Liver (tissue), 9 donors: ENCODE measurements around the gene POLN. TPM values are rescaled to one million over a fixed set of nuclear protein-coding genes. Genes with fewer than 3 reads are reported as not detected.

Experiments used
- DNase-seq: peaks from one replicate; pipeline ENCODE4 v3.0.0-alpha.2; 2017; ENCODE audit warnings: low spot score
- H3K27ac ChIP-seq, 2 donors: one replicate each; pipeline ENCODE4 v1.7.0; 2013; ENCODE audit warnings: inconsistent platforms in 2 of 2, low read length in 2 of 2, control low read depth in 1 of 2, low read depth in 1 of 2, mild to moderate bottlenecking in 1 of 2
- H3K27me3 ChIP-seq, 4 donors: one replicate each; pipeline versions ENCODE4 v1.6.1 to v1.7.0; 2013; ENCODE audit warnings: low read length in 3 of 4, inconsistent platforms in 1 of 4, mild to moderate bottlenecking in 1 of 4, moderate library complexity in 1 of 4; ENCODE audit not compliant: control insufficient read depth in 4 of 4, insufficient read depth in 4 of 4
- H3K36me3 ChIP-seq, 4 donors: one replicate each; pipeline versions ENCODE4 v1.6.1 to v1.7.0; 2013; ENCODE audit warnings: low read length in 3 of 4, mild to moderate bottlenecking in 3 of 4, low read depth in 1 of 4, moderate library complexity in 1 of 4; ENCODE audit not compliant: control insufficient read depth in 4 of 4, insufficient read depth in 3 of 4
- H3K4me1 ChIP-seq, 4 donors: one replicate each; pipeline versions ENCODE4 v1.6.1 to v1.7.0; 2013; ENCODE audit warnings: low read length in 3 of 4, mild to moderate bottlenecking in 3 of 4, moderate library complexity in 1 of 4; ENCODE audit not compliant: control insufficient read depth in 4 of 4, insufficient read depth in 4 of 4
- H3K4me3 ChIP-seq, 3 donors: one replicate each; pipeline versions ENCODE4 v1.6.1 to v1.7.0; 2013; ENCODE audit warnings: low read length in 3 of 3, control low read depth in 1 of 3, low read depth in 1 of 3, mild to moderate bottlenecking in 1 of 3
- H3K9ac ChIP-seq, 2 donors: one replicate each; pipeline ENCODE4 v1.7.0; 2013; ENCODE audit warnings: low read length in 2 of 2, mild to moderate bottlenecking in 2 of 2, moderate library complexity in 2 of 2, control low read depth in 1 of 2, low read depth in 1 of 2
- H3K9me3 ChIP-seq, 4 donors: one replicate each; pipeline versions ENCODE4 v1.6.1 to v1.7.0; 2013; ENCODE audit warnings: low read length in 3 of 4; ENCODE audit not compliant: control insufficient read depth in 4 of 4
- FOXA1 ChIP-seq: IDR thresholded peaks from 2 replicates; pipeline ENCODE4 v1.6.1; 2016; ENCODE audit warnings: antibody characterized with exemption
- FOXA2 ChIP-seq: IDR thresholded peaks from 2 replicates; pipeline ENCODE4 v1.6.1; 2016; ENCODE audit warnings: antibody characterized with exemption
- GABPA ChIP-seq, 2 donors: IDR thresholded peaks in 1 of 2; conservative IDR thresholded peaks in 1 of 2; 2 replicates each; pipeline ENCODE4 v1.6.1; 2016; ENCODE audit warnings: antibody characterized with exemption in 2 of 2, mild to moderate bottlenecking in 1 of 2, moderate library complexity in 1 of 2
- HNF4A ChIP-seq, 2 donors: conservative IDR thresholded peaks; 2 replicates each; pipeline ENCODE4 v1.6.1; 2016; ENCODE audit warnings: antibody characterized with exemption in 2 of 2, mild to moderate bottlenecking in 2 of 2
- HNF4G ChIP-seq: IDR thresholded peaks from 2 replicates; pipeline ENCODE4 v1.6.1; 2016; ENCODE audit warnings: antibody characterized with exemption
- JUND ChIP-seq, 2 donors: IDR thresholded peaks; 2 replicates each; pipeline ENCODE4 v1.6.1; 2016; ENCODE audit warnings: antibody characterized with exemption in 2 of 2
- NR2F2 ChIP-seq: IDR thresholded peaks from 2 replicates; pipeline ENCODE4 v1.6.1; 2016; ENCODE audit warnings: antibody characterized with exemption
- RAD21 ChIP-seq, 2 donors: IDR thresholded peaks; 2 replicates each; pipeline ENCODE4 v1.6.1; 2016; ENCODE audit warnings: antibody characterized with exemption in 2 of 2, mild to moderate bottlenecking in 2 of 2
- SP1 ChIP-seq: IDR thresholded peaks from 2 replicates; pipeline ENCODE4 v1.6.1; 2018; ENCODE audit warnings: antibody characterized with exemption, mild to moderate bottlenecking
- TAF1 ChIP-seq: conservative IDR thresholded peaks from 2 replicates; pipeline ENCODE4 v1.6.1; 2016; ENCODE audit warnings: antibody characterized with exemption, mild to moderate bottlenecking
- YY1 ChIP-seq: IDR thresholded peaks from 2 replicates; pipeline ENCODE4 v1.6.1; 2016; ENCODE audit warnings: antibody characterized with exemption, mild to moderate bottlenecking
- ZBTB33 ChIP-seq: IDR thresholded peaks from 2 replicates; pipeline ENCODE4 v1.6.1; 2016; ENCODE audit warnings: antibody characterized with exemption
- WGBS: extraction: QIAGEN DNeasy Blood & Tissue Kit; methylation state at CpG from one replicate; pipeline ENCODE4 v1.1.7; 2013; 5-methylcytosine and 5-hydroxymethylcytosine counted together
- polyA plus RNA-seq, 2 donors: library from polyadenylated mRNA; stranded (reverse) in 1 of 2; unstranded in 1 of 2; fragments of 200-250 nt in 1 of 2; fragments of >200 nt in 1 of 2; fragmentation: Nextera tagmentation in 1 of 2; extraction: Ambion mirVana in 1 of 2; gene quantifications; one replicate each; pipeline versions ENCODE4 v1.2.1 to v1.2.3, GENCODE V29; 2013 to 2015
- total RNA-seq, 2 donors: library from RNA; depleted of rRNA; stranded (reverse); fragments of >200 nt; gene quantifications; one replicate each; pipeline ENCODE4 v1.2.3, GENCODE V29; 2014
- TF ChIP-seq, protein P1 (sequence below): IDR thresholded peaks from 2 replicates; pipeline ENCODE4 v1.6.1; 2016; ENCODE audit warnings: antibody characterized with exemption, mild to moderate bottlenecking
- TF ChIP-seq, protein P2 (sequence below): IDR thresholded peaks from 2 replicates; pipeline ENCODE4 v1.6.1; 2016; ENCODE audit warnings: antibody characterized with exemption
- TF ChIP-seq, protein P3 (sequence below): fragments of 150-350 bp; IDR thresholded peaks from 2 replicates; pipeline ENCODE4 v1.5.1; 2017; ENCODE audit warnings: improper control_type of control experiment, low read depth, low read length; ENCODE audit not compliant: missing input control
- donor health status: healthy.
- donor health status: healthy.
- donor health status: healthy.
- donor health status: healthy.
- donor health status: healthy.

The POLN gene
- total and polyA plus RNA-seq, 4 donors, result 0.44 to 2.3 (median 1.4) TPM

DNA sequence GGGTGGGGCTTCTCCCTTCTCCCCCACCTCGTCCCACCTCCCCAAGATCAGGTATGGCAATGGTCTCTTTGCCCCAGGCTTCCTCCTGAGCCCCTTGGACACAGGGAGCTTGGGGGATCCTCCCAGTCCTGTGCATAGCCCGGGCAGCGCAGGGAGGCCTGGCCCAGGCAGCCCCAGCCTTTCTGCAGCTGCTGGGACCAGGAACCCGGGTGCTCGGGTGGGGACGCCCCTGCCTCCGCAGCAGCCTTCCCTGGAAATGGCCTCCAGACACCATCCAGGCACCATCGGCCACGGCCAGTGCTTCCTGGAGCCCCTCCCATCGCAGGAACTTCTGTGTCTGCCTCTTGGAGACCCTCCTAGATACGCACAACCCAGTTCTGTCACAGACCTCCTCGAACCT, 25.9 kb upstream of the POLN start:
- no peak for DNase-seq
- peaks cover 2 to 10% (median 7%) of the 10 kb centered on the region in 4 donors for H3K4me1 ChIP-seq

GRCh38 chr4:2267320-2267811, 25.4 kb upstream of the POLN start:
- DNase-seq, result peak; percentile 86
- Histone ChIP-seq H3K4me3 (no peak overlapping the region), H3K27me3 (no peaks in the 10 kb centered on the region), H3K9me3 (no peaks in the 10 kb centered on the region), H3K9ac (no peak overlapping the region), H3K27ac (no peak overlapping the region), H3K4me1 (peaks cover 3 to 14% (median 11%) of the 10 kb centered on the region in 4 donors), H3K36me3 (no peaks in the 10 kb centered on the region)
- 90% methylated on average over 18 of the region's 18 CpGs for WGBS
- TF ChIP-seq FOXA1, result no peak
- no peak for TF ChIP-seq NR2F2
- TF ChIP-seq SP1, result no peak
- no peak for TF ChIP-seq HNF4G
- no peak for TF ChIP-seq GABPA (IDR thresholded peaks at IDR 0.05 in 1 of 2, conservative IDR thresholded peaks at IDR 0.05 in 1 of 2)
- TF ChIP-seq JUND (IDR thresholded peaks at IDR 0.05), result no peak

More for the DNA sequence above, 25.9 kb upstream of the POLN start:
- no peak for TF ChIP-seq SP1
- no peak for TF ChIP-seq ZBTB33
- no peak for TF ChIP-seq GABPA (IDR thresholded peaks at IDR 0.05 in 1 of 2, conservative IDR thresholded peaks at IDR 0.05 in 1 of 2)
- TF ChIP-seq YY1, result no peak
- TF ChIP-seq HNF4A (conservative IDR thresholded peaks at IDR 0.05), result no peak
- no peak for TF ChIP-seq FOXA2
- TF ChIP-seq, protein P1, sequence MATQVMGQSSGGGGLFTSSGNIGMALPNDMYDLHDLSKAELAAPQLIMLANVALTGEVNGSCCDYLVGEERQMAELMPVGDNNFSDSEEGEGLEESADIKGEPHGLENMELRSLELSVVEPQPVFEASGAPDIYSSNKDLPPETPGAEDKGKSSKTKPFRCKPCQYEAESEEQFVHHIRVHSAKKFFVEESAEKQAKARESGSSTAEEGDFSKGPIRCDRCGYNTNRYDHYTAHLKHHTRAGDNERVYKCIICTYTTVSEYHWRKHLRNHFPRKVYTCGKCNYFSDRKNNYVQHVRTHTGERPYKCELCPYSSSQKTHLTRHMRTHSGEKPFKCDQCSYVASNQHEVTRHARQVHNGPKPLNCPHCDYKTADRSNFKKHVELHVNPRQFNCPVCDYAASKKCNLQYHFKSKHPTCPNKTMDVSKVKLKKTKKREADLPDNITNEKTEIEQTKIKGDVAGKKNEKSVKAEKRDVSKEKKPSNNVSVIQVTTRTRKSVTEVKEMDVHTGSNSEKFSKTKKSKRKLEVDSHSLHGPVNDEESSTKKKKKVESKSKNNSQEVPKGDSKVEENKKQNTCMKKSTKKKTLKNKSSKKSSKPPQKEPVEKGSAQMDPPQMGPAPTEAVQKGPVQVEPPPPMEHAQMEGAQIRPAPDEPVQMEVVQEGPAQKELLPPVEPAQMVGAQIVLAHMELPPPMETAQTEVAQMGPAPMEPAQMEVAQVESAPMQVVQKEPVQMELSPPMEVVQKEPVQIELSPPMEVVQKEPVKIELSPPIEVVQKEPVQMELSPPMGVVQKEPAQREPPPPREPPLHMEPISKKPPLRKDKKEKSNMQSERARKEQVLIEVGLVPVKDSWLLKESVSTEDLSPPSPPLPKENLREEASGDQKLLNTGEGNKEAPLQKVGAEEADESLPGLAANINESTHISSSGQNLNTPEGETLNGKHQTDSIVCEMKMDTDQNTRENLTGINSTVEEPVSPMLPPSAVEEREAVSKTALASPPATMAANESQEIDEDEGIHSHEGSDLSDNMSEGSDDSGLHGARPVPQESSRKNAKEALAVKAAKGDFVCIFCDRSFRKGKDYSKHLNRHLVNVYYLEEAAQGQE, result no peak
- no peak for TF ChIP-seq RAD21 (IDR thresholded peaks at IDR 0.05)
- no peak for TF ChIP-seq NR2F2
- TF ChIP-seq JUND (IDR thresholded peaks at IDR 0.05), result no peak
- TF ChIP-seq TAF1, result no peak
- TF ChIP-seq, protein P2, sequence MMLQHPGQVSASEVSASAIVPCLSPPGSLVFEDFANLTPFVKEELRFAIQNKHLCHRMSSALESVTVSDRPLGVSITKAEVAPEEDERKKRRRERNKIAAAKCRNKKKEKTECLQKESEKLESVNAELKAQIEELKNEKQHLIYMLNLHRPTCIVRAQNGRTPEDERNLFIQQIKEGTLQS, result no peak
- TF ChIP-seq, protein P3, sequence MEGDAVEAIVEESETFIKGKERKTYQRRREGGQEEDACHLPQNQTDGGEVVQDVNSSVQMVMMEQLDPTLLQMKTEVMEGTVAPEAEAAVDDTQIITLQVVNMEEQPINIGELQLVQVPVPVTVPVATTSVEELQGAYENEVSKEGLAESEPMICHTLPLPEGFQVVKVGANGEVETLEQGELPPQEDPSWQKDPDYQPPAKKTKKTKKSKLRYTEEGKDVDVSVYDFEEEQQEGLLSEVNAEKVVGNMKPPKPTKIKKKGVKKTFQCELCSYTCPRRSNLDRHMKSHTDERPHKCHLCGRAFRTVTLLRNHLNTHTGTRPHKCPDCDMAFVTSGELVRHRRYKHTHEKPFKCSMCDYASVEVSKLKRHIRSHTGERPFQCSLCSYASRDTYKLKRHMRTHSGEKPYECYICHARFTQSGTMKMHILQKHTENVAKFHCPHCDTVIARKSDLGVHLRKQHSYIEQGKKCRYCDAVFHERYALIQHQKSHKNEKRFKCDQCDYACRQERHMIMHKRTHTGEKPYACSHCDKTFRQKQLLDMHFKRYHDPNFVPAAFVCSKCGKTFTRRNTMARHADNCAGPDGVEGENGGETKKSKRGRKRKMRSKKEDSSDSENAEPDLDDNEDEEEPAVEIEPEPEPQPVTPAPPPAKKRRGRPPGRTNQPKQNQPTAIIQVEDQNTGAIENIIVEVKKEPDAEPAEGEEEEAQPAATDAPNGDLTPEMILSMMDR, result no peak
- Histone ChIP-seq H3K9ac (no peak overlapping the region), H3K36me3 (no peaks in the 10 kb centered on the region), H3K9me3 (no peaks in the 10 kb centered on the region), H3K27me3 (no peaks in the 10 kb centered on the region), H3K27ac (no peak overlapping the region), H3K4me3 (no peak overlapping the region)
- 92% methylated on average over 12 of the region's 12 CpGs for WGBS
